Measurements from ENCODE around the gene SPO11.

The SPO11 gene, protein sequence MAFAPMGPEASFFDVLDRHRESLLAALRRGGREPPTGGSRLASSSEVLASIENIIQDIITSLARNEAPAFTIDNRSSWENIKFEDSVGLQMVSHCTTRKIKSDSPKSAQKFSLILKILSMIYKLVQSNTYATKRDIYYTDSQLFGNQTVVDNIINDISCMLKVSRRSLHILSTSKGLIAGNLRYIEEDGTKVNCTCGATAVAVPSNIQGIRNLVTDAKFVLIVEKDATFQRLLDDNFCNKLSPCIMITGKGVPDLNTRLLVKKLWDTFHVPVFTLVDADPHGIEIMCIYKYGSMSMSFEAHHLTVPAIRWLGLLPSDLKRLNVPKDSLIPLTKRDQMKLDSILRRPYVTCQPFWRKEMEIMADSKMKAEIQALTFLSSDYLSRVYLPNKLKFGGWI
- long read RNA-seq: 0 reads

- DNase-seq (ENCODE audit: low read depth in 1 of 2, low spot score in 1 of 2): no peak
- no peak within 1 kb of the TSS for H3K4me3 ChIP-seq (replicated peaks; ENCODE audit: insufficient read depth, low read length)
- H3K27ac ChIP-seq (replicated peaks): no peak within 1 kb of the TSS
Measured at GRCh38 chr20:57329608-57330221, at the start of gene SPO11. SPO11 (plus strand) TSS chr20:57329803; CDS start chr20:57329868, 65 bp downstream.

DNA sequence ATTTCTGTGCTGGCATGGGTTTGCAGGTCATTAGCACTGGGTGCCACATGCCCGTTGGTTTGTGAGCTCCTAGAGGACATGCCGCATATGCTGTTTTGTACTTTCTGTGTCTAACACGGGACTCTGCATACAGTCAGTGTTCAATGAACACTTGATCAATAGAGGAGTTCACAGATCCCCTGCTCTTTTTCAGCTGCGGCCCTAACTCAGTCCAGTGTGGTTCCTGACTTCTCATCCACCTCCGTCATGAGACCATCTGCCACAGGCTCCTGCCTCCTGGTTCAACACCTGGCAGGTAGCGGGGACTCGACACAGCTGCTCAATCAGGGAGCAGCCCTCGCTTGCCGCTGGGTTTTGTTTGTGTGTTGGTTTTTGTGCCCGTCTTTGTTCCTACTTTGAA is 49.4 kb upstream of the SPO11 start:
- no peak for DNase-seq (ENCODE audit: low read depth in 1 of 2, low spot score in 1 of 2)
- Histone ChIP-seq H3K4me3 (replicated peaks; ENCODE audit: insufficient read depth, low read length) (no peak overlapping the region), H3K27ac (replicated peaks) (no peak overlapping the region), H3K27me3 (ENCODE audit: insufficient read depth, poor library complexity, severe bottlenecking) (peaks cover 12% of the 10 kb centered on the region)
- TF ChIP-seq POLR2AphosphoS5 (IDR thresholded peaks at IDR 0.05; ENCODE audit: low read depth): no peak
- TF ChIP-seq GABPA (IDR thresholded peaks at IDR 0.05; ENCODE audit: low read depth): no peak
- no peak for TF ChIP-seq CTCF (IDR thresholded peaks at IDR 0.05; ENCODE audit: insufficient read depth, low read length)
- no peak for TF ChIP-seq REST (IDR thresholded peaks at IDR 0.05; ENCODE audit: insufficient replicate concordance, low read depth)
- TF ChIP-seq SPI1 (IDR thresholded peaks at IDR 0.05; ENCODE audit: borderline replicate concordance, low read depth): no peak

More at GRCh38 chr20:57329608-57330221, at the start of gene SPO11:
- peaks cover 12% of the 10 kb centered on the region for H3K27me3 ChIP-seq (ENCODE audit: insufficient read depth, poor library complexity, severe bottlenecking)
- TF ChIP-seq GABPA (IDR thresholded peaks at IDR 0.05; ENCODE audit: low read depth) (no peak), POLR2AphosphoS5 (IDR thresholded peaks at IDR 0.05; ENCODE audit: low read depth) (no peak), CTCF (IDR thresholded peaks at IDR 0.05; ENCODE audit: insufficient read depth, low read length) (no peak), SPI1 (IDR thresholded peaks at IDR 0.05; ENCODE audit: borderline replicate concordance, low read depth) (no peak), REST (IDR thresholded peaks at IDR 0.05; ENCODE audit: insufficient replicate concordance, low read depth) (no peak)

- no peak for DNase-seq (ENCODE audit: low read depth in 1 of 2, low spot score in 1 of 2)
- peaks cover 12% of the 10 kb centered on the region for H3K27me3 ChIP-seq (ENCODE audit: insufficient read depth, poor library complexity, severe bottlenecking)
- H3K4me3 ChIP-seq (replicated peaks; ENCODE audit: insufficient read depth, low read length): no peak overlapping the region
- H3K27ac ChIP-seq (replicated peaks): no peak overlapping the region
- TF ChIP-seq POLR2AphosphoS5 (IDR thresholded peaks at IDR 0.05; ENCODE audit: low read depth) (no peak), GABPA (IDR thresholded peaks at IDR 0.05; ENCODE audit: low read depth) (no peak)
Measured at GRCh38 chr20:57281900-57282299, 47.7 kb upstream of the SPO11 start.

DNA sequence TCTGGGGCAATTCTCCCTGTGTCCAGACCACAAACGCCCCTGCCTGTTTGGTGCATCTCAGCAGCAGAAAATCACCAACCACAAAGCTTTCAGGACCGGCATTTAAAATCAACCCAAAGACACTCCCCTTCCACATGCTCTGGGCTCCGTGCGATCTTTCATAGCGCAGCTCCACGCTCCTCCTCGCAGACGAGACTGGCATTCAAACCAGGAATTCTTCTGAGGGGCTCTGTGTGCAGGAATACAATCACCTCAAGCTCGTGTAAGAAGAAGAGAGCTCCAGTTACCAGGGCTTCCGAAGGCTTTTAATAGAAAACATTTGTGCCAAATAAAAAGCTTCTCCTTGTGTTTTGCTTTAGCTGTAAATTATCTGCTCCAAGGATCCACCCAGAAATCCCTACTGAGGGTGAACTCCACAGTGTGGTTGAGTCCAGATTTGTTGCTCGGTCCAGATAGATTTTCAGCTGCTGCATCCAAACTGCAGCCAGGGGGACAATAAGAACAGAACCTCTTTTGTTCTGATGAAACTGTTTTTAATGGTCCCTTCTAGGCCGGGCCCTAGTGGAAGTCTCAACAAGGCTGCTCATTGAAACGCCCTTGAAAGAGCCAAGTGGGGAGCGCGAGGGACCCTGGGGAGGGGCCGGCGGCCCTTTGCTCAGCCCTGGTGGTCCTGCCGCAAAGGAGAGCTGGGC is 46.8 kb upstream of the SPO11 start:
- H3K27ac ChIP-seq (replicated peaks): no peak overlapping the region
- H3K27me3 ChIP-seq (ENCODE audit: insufficient read depth, poor library complexity, severe bottlenecking): peaks cover 12% of the 10 kb centered on the region
- no peak for DNase-seq (ENCODE audit: low read depth in 1 of 2, low spot score in 1 of 2)
- no peak for TF ChIP-seq REST (IDR thresholded peaks at IDR 0.05; ENCODE audit: insufficient replicate concordance, low read depth)
- no peak for TF ChIP-seq CTCF (IDR thresholded peaks at IDR 0.05; ENCODE audit: insufficient read depth, low read length)
- TF ChIP-seq POLR2AphosphoS5 (IDR thresholded peaks at IDR 0.05; ENCODE audit: low read depth): no peak
- TF ChIP-seq GABPA (IDR thresholded peaks at IDR 0.05; ENCODE audit: low read depth): no peak
- no peak for TF ChIP-seq SPI1 (IDR thresholded peaks at IDR 0.05; ENCODE audit: borderline replicate concordance, low read depth)
- no peak overlapping the region for H3K4me3 ChIP-seq (replicated peaks; ENCODE audit: insufficient read depth, low read length)

All from HL-60 (cell line).